Putamen (tissue), 1 donor: ENCODE results near the gene XBP1.
"Not testable (repeated sequence)": the region's sequence is repeated elsewhere in the genome, so short reads cannot be mapped to it uniquely, and the experiment has no call there.

ENCODE experiments used
- DNase-seq: peaks from one replicate; pipeline ENCODE4 v3.0.0-alpha.2; 2016; ENCODE audit warnings: low spot score

The XBP1 gene

GRCh38 chr22:28800308-28801041 lies at the start of gene XBP1:
TSS of gene XBP1 (minus strand) at chr22:28800569.
- DNase-seq, result peak; percentile 93

GRCh38 chr22:28846994-28847393 lies 46.6 kb upstream of the XBP1 start:
- no peak for DNase-seq

- DNase-seq, result not testable (repeated sequence)
These were observed 43.9 kb upstream of the XBP1 start for GRCh38 chr22:28844277-28844676.

- DNase-seq, result no peak
These were observed 43.3 kb upstream of the XBP1 start for GRCh38 chr22:28843633-28844032.

- no peak for DNase-seq
These were observed 40.7 kb upstream of the XBP1 start for GRCh38 chr22:28841111-28841510.

GRCh38 chr22:28838971-28839370 lies 38.6 kb upstream of the XBP1 start:
- no peak for DNase-seq

GRCh38 chr22:28837640-28838039 lies 37.3 kb upstream of the XBP1 start:
- no peak for DNase-seq

GRCh38 chr22:28835630-28836189 lies 35.3 kb upstream of the XBP1 start:
- no peak for DNase-seq

- DNase-seq, result no peak
These were observed 33.0 kb upstream of the XBP1 start for GRCh38 chr22:28833276-28833923.

- no peak for DNase-seq
These were observed 32.4 kb upstream of the XBP1 start for GRCh38 chr22:28832731-28833130.

- DNase-seq, result no peak
These were observed 31.0 kb upstream of the XBP1 start for GRCh38 chr22:28831140-28832072.

- no peak for DNase-seq
These were observed 30.1 kb upstream of the XBP1 start for GRCh38 chr22:28830441-28830840.

GRCh38 chr22:28829358-28830181 lies 29.2 kb upstream of the XBP1 start:
- DNase-seq, result peak; percentile 66

GRCh38 chr22:28826921-28827320 lies 26.6 kb upstream of the XBP1 start:
- DNase-seq, result no peak

- not testable (repeated sequence) for DNase-seq
These were observed 26.1 kb upstream of the XBP1 start for GRCh38 chr22:28826430-28826829.

GRCh38 chr22:28824455-28824854 lies 24.1 kb upstream of the XBP1 start:
- DNase-seq, result not testable (repeated sequence)

- no peak for DNase-seq
These were observed 22.7 kb upstream of the XBP1 start for GRCh38 chr22:28822930-28823551.

GRCh38 chr22:28821452-28821851 lies 21.1 kb upstream of the XBP1 start:
- DNase-seq, result no peak

- no peak for DNase-seq
These were observed 20.5 kb upstream of the XBP1 start for GRCh38 chr22:28820885-28821284.

GRCh38 chr22:28819253-28820096 lies 19.1 kb upstream of the XBP1 start:
- DNase-seq, result no peak
